ENCODE results near the gene PRSS23.

Gene PRSS23

GRCh38 chr11:86790195-86790725 lies 10.1 kb upstream of the PRSS23 start:
- H3K4me1 ChIP-seq (ENCODE audit: control insufficient read depth, insufficient read depth, low read length), result no peaks in the 10 kb centered on the region; the same call in 1 of the 2 replicates

GRCh38 chr11:86790867-86791849 lies 9.2 kb upstream of the PRSS23 start:
- Histone ChIP-seq H3K9me3 (ENCODE audit: control insufficient read depth, insufficient read depth, low read length) (no peaks in the 10 kb centered on the region), H3K4me3 (ENCODE audit: low read length) (no peak overlapping the region), H3K36me3 (ENCODE audit: control insufficient read depth, insufficient read depth, low read length) (no peaks in the 10 kb centered on the region), H3K4me1 (ENCODE audit: control insufficient read depth, insufficient read depth, low read length) (no peaks in the 10 kb centered on the region; the same call in 1 of the 2 replicates), H3K27ac (ENCODE audit: low read length) (no peak overlapping the region), H3K27me3 (ENCODE audit: control insufficient read depth, insufficient read depth, low read length) (no peaks in the 10 kb centered on the region)
- no CpG with 5 or more reads among the region's 5 CpGs for WGBS (ENCODE audit: insufficient coverage, insufficient read length)
- no peak for DNase-seq (ENCODE audit: low read depth, low spot score)

More at GRCh38 chr11:86790195-86790725, 10.1 kb upstream of the PRSS23 start:
- Histone ChIP-seq H3K36me3 (ENCODE audit: control insufficient read depth, insufficient read depth, low read length) (no peaks in the 10 kb centered on the region), H3K27ac (ENCODE audit: low read length) (no peak overlapping the region), H3K27me3 (ENCODE audit: control insufficient read depth, insufficient read depth, low read length) (no peaks in the 10 kb centered on the region), H3K9me3 (ENCODE audit: control insufficient read depth, insufficient read depth, low read length) (no peaks in the 10 kb centered on the region), H3K4me3 (ENCODE audit: low read length) (no peak overlapping the region)
- no peak for DNase-seq (ENCODE audit: low read depth, low spot score)

GRCh38 chr11:86792150-86792549 lies 8.2 kb upstream of the PRSS23 start:
- H3K27me3 ChIP-seq (ENCODE audit: control insufficient read depth, insufficient read depth, low read length), result no peaks in the 10 kb centered on the region
- H3K27ac ChIP-seq (ENCODE audit: low read length), result no peak overlapping the region
- no peaks in the 10 kb centered on the region for H3K36me3 ChIP-seq (ENCODE audit: control insufficient read depth, insufficient read depth, low read length)
- no peaks in the 10 kb centered on the region for H3K9me3 ChIP-seq (ENCODE audit: control insufficient read depth, insufficient read depth, low read length)
- DNase-seq (ENCODE audit: low read depth, low spot score), result no peak
- H3K4me3 ChIP-seq (ENCODE audit: low read length), result no peak overlapping the region
- no CpG with 5 or more reads among the region's 3 CpGs for WGBS (ENCODE audit: insufficient coverage, insufficient read length)
- H3K4me1 ChIP-seq (ENCODE audit: control insufficient read depth, insufficient read depth, low read length), result no peaks in the 10 kb centered on the region; the same call in 1 of the 2 replicates

GRCh38 chr11:86793307-86793706 lies 7.0 kb upstream of the PRSS23 start:
- Histone ChIP-seq H3K9me3 (ENCODE audit: control insufficient read depth, insufficient read depth, low read length) (no peaks in the 10 kb centered on the region), H3K27ac (ENCODE audit: low read length) (no peak overlapping the region), H3K4me3 (ENCODE audit: low read length) (no peak overlapping the region), H3K36me3 (ENCODE audit: control insufficient read depth, insufficient read depth, low read length) (no peaks in the 10 kb centered on the region), H3K4me1 (ENCODE audit: control insufficient read depth, insufficient read depth, low read length) (no peaks in the 10 kb centered on the region; the same call in 1 of the 2 replicates), H3K27me3 (ENCODE audit: control insufficient read depth, insufficient read depth, low read length) (no peaks in the 10 kb centered on the region)
- DNase-seq (ENCODE audit: low read depth, low spot score), result no peak
- whole genome bisulfite sequencing (ENCODE audit: insufficient coverage, insufficient read length), result no CpG with 5 or more reads among the region's 1 CpG

GRCh38 chr11:86795511-86795910 lies 4.8 kb upstream of the PRSS23 start:
- H3K27ac ChIP-seq (ENCODE audit: low read length), result no peak overlapping the region
- H3K9me3 ChIP-seq (ENCODE audit: control insufficient read depth, insufficient read depth, low read length), result no peaks in the 10 kb centered on the region
- no CpG with 5 or more reads among the region's 2 CpGs for WGBS (ENCODE audit: insufficient coverage, insufficient read length)
- no peaks in the 10 kb centered on the region for H3K27me3 ChIP-seq (ENCODE audit: control insufficient read depth, insufficient read depth, low read length)
- DNase-seq (ENCODE audit: low read depth, low spot score), result no peak
- H3K4me1 ChIP-seq (ENCODE audit: control insufficient read depth, insufficient read depth, low read length), result peaks cover 5% of the 10 kb centered on the region
- H3K36me3 ChIP-seq (ENCODE audit: control insufficient read depth, insufficient read depth, low read length), result no peaks in the 10 kb centered on the region
- no peak overlapping the region for H3K4me3 ChIP-seq (ENCODE audit: low read length)

- no peaks in the 10 kb centered on the region for H3K9me3 ChIP-seq (ENCODE audit: control insufficient read depth, insufficient read depth, low read length)
- peaks cover 5% of the 10 kb centered on the region for H3K4me1 ChIP-seq (ENCODE audit: control insufficient read depth, insufficient read depth, low read length)
- no CpG with 5 or more reads among the region's 3 CpGs for WGBS (ENCODE audit: insufficient coverage, insufficient read length)
- H3K27me3 ChIP-seq (ENCODE audit: control insufficient read depth, insufficient read depth, low read length), result peaks cover 3% of the 10 kb centered on the region; the same call in 1 of the 2 replicates
- no peak overlapping the region for H3K27ac ChIP-seq (ENCODE audit: low read length)
- no peaks in the 10 kb centered on the region for H3K36me3 ChIP-seq (ENCODE audit: control insufficient read depth, insufficient read depth, low read length)
- DNase-seq (ENCODE audit: low read depth, low spot score), result no peak
- H3K4me3 ChIP-seq (ENCODE audit: low read length), result no peak overlapping the region
These were observed 4.4 kb upstream of the PRSS23 start for GRCh38 chr11:86795949-86796348.

- peaks cover 6% of the 10 kb centered on the region; the same call in 1 of the 2 replicates for H3K4me1 ChIP-seq (ENCODE audit: control insufficient read depth, insufficient read depth, low read length)
- H3K27me3 ChIP-seq (ENCODE audit: control insufficient read depth, insufficient read depth, low read length), result peaks cover 7% of the 10 kb centered on the region; the same call in 1 of the 2 replicates
- H3K36me3 ChIP-seq (ENCODE audit: control insufficient read depth, insufficient read depth, low read length), result no peaks in the 10 kb centered on the region
- H3K4me3 ChIP-seq (ENCODE audit: low read length), result no peak overlapping the region
- DNase-seq (ENCODE audit: low read depth, low spot score), result no peak
- no CpG with 5 or more reads among the region's 9 CpGs for WGBS (ENCODE audit: insufficient coverage, insufficient read length)
- no peak overlapping the region for H3K27ac ChIP-seq (ENCODE audit: low read length)
- no peaks in the 10 kb centered on the region for H3K9me3 ChIP-seq (ENCODE audit: control insufficient read depth, insufficient read depth, low read length)
These were observed 3.2 kb upstream of the PRSS23 start for GRCh38 chr11:86797133-86797532.

- Histone ChIP-seq H3K36me3 (ENCODE audit: control insufficient read depth, insufficient read depth, low read length) (no peaks in the 10 kb centered on the region), H3K4me1 (ENCODE audit: control insufficient read depth, insufficient read depth, low read length) (peaks cover 6% of the 10 kb centered on the region; the same call in 1 of the 2 replicates), H3K27me3 (ENCODE audit: control insufficient read depth, insufficient read depth, low read length) (peaks cover 7% of the 10 kb centered on the region; the same call in 1 of the 2 replicates), H3K9me3 (ENCODE audit: control insufficient read depth, insufficient read depth, low read length) (no peaks in the 10 kb centered on the region), H3K4me3 (ENCODE audit: low read length) (no peak overlapping the region), H3K27ac (ENCODE audit: low read length) (no peak overlapping the region)
- no CpG with 5 or more reads among the region's 5 CpGs for WGBS (ENCODE audit: insufficient coverage, insufficient read length)
- DNase-seq (ENCODE audit: low read depth, low spot score), result no peak
These were observed 1.4 kb upstream of the PRSS23 start for GRCh38 chr11:86798988-86799387.

- H3K9me3 ChIP-seq (ENCODE audit: control insufficient read depth, insufficient read depth, low read length), result no peaks in the 10 kb centered on the region
- H3K4me1 ChIP-seq (ENCODE audit: control insufficient read depth, insufficient read depth, low read length), result peaks cover 6% of the 10 kb centered on the region; the same call in 1 of the 2 replicates
- peaks cover 7% of the 10 kb centered on the region; the same call in 1 of the 2 replicates for H3K27me3 ChIP-seq (ENCODE audit: control insufficient read depth, insufficient read depth, low read length)
- H3K27ac ChIP-seq (ENCODE audit: low read length), result no peak overlapping the region
- H3K4me3 ChIP-seq (ENCODE audit: low read length), result peak overlapping the region; percentile 64; the same call in 1 of the 2 replicates
- no peaks in the 10 kb centered on the region for H3K36me3 ChIP-seq (ENCODE audit: control insufficient read depth, insufficient read depth, low read length)
- WGBS (ENCODE audit: insufficient coverage, insufficient read length), result no CpG with 5 or more reads among the region's 13 CpGs
- no peak for DNase-seq (ENCODE audit: low read depth, low spot score)
These were observed 664 bp upstream of the PRSS23 start for GRCh38 chr11:86799680-86800075.

GRCh38 chr11:86800960-86801272 lies 574 bp downstream of the PRSS23 start:
- Histone ChIP-seq H3K4me3 (ENCODE audit: low read length) (peak overlapping the region; percentile 64; the same call in 1 of the 2 replicates), H3K27ac (ENCODE audit: low read length) (no peak overlapping the region), H3K9me3 (ENCODE audit: control insufficient read depth, insufficient read depth, low read length) (no peaks in the 10 kb centered on the region), H3K27me3 (ENCODE audit: control insufficient read depth, insufficient read depth, low read length) (peaks cover 7% of the 10 kb centered on the region; the same call in 1 of the 2 replicates), H3K36me3 (ENCODE audit: control insufficient read depth, insufficient read depth, low read length) (no peaks in the 10 kb centered on the region), H3K4me1 (ENCODE audit: control insufficient read depth, insufficient read depth, low read length) (peaks cover 7% of the 10 kb centered on the region; the same call in 1 of the 2 replicates)
- no peak for DNase-seq (ENCODE audit: low read depth, low spot score)
- WGBS (ENCODE audit: insufficient coverage, insufficient read length), result no CpG with 5 or more reads among the region's 9 CpGs

All from iPS DF 6.9 (cell line).